Pericardium fibroblast (primary cell): ENCODE data around the gene TMF1. TPM values are rescaled to one million over a fixed set of nuclear protein-coding genes. Genes with fewer than 3 reads are reported as not detected.

ENCODE experiments used
- total RNA-seq: library from RNA; depleted of rRNA; stranded (reverse); fragments of >200 nt; gene quantifications from 2 replicates; pipeline ENCODE4 v1.2.3, GENCODE V29; 2015

The TMF1 gene
- 15.7 and 19.4 TPM in 2 replicates for total RNA-seq

DNA sequence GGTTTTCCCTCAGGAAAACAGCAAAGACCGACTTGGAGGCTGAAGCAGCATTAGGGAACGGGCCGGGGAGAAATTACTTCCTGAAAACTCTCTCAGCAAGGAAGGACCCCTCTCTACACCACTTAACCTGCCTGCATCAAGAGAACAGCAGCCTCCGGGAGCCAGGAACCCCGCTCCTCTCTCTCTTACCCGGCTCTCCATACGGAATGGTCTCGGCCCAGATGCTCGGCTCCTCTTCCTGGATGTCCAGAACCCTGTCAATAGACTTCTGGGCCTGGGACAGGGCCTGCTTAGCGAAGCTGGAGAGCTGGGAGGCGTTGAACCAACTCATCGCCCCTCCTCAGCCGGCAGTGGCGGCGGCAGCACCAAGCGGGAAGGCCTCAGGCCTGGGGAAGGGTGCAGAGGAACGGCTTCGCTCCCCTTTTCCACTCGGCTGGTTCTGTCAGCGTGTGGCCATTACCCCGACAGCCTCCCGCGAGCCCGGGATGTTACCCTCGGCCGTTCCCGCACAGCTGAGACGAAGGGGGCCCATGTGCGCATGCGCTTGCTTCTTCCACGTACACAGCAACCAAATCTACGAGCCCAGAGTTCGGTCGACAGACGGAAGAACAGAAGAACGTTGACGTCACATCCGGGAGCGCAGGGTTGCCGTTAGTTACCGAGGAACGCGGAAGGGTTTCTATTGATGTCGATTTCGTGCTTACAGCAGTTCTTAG lies at the start of gene TMF1:
Gene TMF1, minus strand, starts transcription at position 578 of the 716 bp plus-strand sequence. Its CDS starts 247 bp downstream, at position 331.

GRCh38 chr3:69084326-69085167 lies 32.4 kb upstream of the TMF1 start, which contains the start of gene ARL6IP5:
Gene ARL6IP5 (plus strand): TSS chr3:69084937. CDS start chr3:69085048, 111 bp downstream.

GRCh38 chr3:69080233-69080920 lies 28.2 kb upstream of the TMF1 start, which contains the start of gene UBA3:
Gene UBA3 (minus strand): TSS chr3:69080365. CDS start chr3:69080353, 12 bp downstream.

DNA sequence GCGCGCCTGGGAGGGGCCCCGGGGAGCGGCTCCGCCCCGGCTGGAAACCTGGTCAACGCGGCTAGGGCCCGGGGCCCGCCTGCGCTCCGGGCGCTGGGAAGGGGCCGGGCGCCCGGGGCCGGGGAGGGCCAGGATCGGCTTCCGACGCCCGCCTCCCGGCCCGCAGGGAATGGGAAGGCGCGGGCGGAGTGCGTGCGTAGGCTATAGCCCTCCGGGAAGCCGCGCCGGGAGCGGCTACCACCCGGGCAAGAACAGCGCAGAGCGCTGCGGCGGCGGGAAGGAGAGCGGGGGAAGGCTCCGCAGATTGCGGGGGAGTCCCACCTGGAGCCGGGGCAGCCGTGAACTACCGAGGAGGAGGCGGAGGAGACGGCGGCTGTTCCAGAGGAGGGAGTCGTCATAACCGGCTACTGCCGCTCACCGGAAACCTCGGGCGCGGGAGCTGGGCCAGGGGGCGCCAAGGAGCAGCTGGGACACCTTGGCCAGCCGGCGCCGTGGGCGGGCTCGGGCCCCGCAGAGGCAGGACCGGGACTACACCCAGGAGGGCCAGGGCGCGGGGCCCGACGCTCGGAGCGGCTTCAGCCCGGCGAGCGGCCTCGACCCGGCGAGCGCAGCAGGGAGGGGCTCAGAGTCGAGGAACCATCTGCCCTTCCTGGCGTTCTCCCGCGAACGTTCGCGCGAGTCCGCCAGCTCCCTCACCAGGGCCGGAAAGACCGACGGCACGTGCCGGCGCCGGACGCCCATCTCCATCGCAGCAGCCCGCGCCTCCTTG lies 38.7 kb downstream of the TMF1 start, which contains the start of gene EOGT:
Gene EOGT, minus strand, starts transcription at position 432 of the 769 bp plus-strand sequence. CDS start 3,838 bp downstream, outside the sequence.

Other genes with a start within 250 kb of the TMF1 start
- gene TAFA4, start 119.8 kb downstream of the TMF1 start, total RNA-seq, result not detected in 2 replicates
- 15.7 and 40.6 TPM in 2 replicates for gene EOGT, start 38.6 kb downstream of the TMF1 start, total RNA-seq
- 41.1 and 42.2 TPM in 2 replicates for gene UBA3, start 28.0 kb upstream of the TMF1 start, total RNA-seq
- 106 and 134 TPM in 2 replicates for gene ARL6IP5, start 32.6 kb upstream of the TMF1 start, total RNA-seq
- 0.26 TPM in 1 of 2 replicates, not detected in the other for gene LMOD3, start 70.3 kb upstream of the TMF1 start, total RNA-seq